ENCODE results near the gene CSNK1G3.

Gene CSNK1G3

DNA sequence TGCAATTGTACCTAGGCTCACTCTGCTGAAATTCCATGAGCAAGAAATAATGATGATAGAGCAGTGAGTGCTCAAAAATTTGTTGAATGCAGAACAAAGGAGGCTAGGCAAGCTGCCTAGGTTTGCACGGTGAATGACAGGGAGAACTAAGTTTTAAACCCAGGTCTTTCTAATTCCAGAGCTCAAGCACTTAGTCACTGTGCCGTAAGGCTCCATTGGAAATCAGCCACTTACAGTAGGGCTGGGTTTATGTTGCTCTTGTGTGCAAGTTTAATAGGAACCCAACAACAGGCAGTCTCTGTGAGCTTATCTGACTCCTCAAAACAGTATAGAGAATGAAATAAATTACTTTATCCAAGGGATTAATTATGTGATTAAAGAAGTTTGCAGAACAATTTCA lies 147.0 kb downstream of the CSNK1G3 start:
- POLR2A ChIA-PET, result no interaction called here
- H3K27me3 ChIP-seq (replicated peaks in 2 of 5; ENCODE audit: control insufficient read depth in 4 of 5, insufficient read depth in 5 of 5, low read length in 4 of 5), result no peaks in the 10 kb centered on the region
- peaks cover 0 to 3% (median 0%) of the 10 kb centered on the region in 4 experiments for H3K4me1 ChIP-seq (ENCODE audit: control extremely low read depth in 1 of 4, control insufficient read depth in 4 of 4, insufficient read depth in 4 of 4, low read length in 3 of 4)
- no peak for DNase-seq
- CTCF ChIA-PET, result no interaction called here
- H3K27ac ChIP-seq (ENCODE audit: insufficient read depth in 1 of 2, low read depth in 1 of 2, low read length in 2 of 2, poor library complexity in 1 of 2, severe bottlenecking in 2 of 2), result no peak overlapping the region
- no peaks in the 10 kb centered on the region for H3K36me3 ChIP-seq (ENCODE audit: control insufficient read depth in 4 of 4, insufficient read depth in 4 of 4, low read length in 3 of 4)
- no peak overlapping the region for H3K4me3 ChIP-seq (ENCODE audit: control insufficient read depth in 1 of 7, extremely low read depth in 1 of 7, insufficient read depth in 4 of 7, low read depth in 2 of 7, low read length in 6 of 7)
- H3K9me3 ChIP-seq (ENCODE audit: control extremely low read depth in 1 of 5, control insufficient read depth in 4 of 5, insufficient read depth in 2 of 5, low read depth in 1 of 5, low read length in 4 of 5), result peaks cover 0 to 4% (median 2%) of the 10 kb centered on the region in 5 experiments
- no CpG with 5 or more reads among the region's 2 CpGs for WGBS (ENCODE audit: insufficient coverage)

DNA sequence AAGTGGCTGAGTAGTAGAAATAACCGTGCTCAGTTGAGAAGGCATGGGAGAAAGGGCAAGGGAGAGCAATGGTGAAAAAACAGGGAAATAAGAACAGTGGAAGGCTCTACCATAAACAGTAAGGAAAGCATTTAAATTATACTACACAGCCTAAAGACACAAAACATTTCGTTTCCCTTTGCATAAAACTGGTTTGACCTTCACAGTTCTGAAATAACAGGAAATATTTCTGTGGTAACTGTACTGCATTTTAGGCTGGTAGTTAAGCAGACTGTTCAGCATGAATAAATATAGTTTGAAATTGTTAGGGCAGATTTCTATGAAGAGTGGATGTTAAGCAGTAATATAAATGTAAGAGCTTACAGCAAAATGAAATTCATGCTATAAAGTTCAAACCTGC lies 147.5 kb downstream of the CSNK1G3 start:
- Histone ChIP-seq H3K27ac (ENCODE audit: insufficient read depth in 1 of 2, low read depth in 1 of 2, low read length in 2 of 2, poor library complexity in 1 of 2, severe bottlenecking in 2 of 2) (no peak overlapping the region), H3K4me1 (ENCODE audit: control extremely low read depth in 1 of 4, control insufficient read depth in 4 of 4, insufficient read depth in 4 of 4, low read length in 3 of 4) (peaks cover 0 to 3% (median 0%) of the 10 kb centered on the region in 4 experiments), H3K36me3 (ENCODE audit: control insufficient read depth in 4 of 4, insufficient read depth in 4 of 4, low read length in 3 of 4) (no peaks in the 10 kb centered on the region), H3K9me3 (ENCODE audit: control extremely low read depth in 1 of 5, control insufficient read depth in 4 of 5, insufficient read depth in 2 of 5, low read depth in 1 of 5, low read length in 4 of 5) (peaks cover 0 to 5% (median 3%) of the 10 kb centered on the region in 5 experiments), H3K4me3 (ENCODE audit: control insufficient read depth in 1 of 7, extremely low read depth in 1 of 7, insufficient read depth in 4 of 7, low read depth in 2 of 7, low read length in 6 of 7) (no peak overlapping the region), H3K27me3 (replicated peaks in 2 of 5; ENCODE audit: control insufficient read depth in 4 of 5, insufficient read depth in 5 of 5, low read length in 4 of 5) (no peaks in the 10 kb centered on the region)
- WGBS (ENCODE audit: insufficient coverage), result no CpG with 5 or more reads among the region's 2 CpGs
- CTCF ChIA-PET, result no interaction called here
- POLR2A ChIA-PET, result no interaction called here
- no peak for DNase-seq

DNA sequence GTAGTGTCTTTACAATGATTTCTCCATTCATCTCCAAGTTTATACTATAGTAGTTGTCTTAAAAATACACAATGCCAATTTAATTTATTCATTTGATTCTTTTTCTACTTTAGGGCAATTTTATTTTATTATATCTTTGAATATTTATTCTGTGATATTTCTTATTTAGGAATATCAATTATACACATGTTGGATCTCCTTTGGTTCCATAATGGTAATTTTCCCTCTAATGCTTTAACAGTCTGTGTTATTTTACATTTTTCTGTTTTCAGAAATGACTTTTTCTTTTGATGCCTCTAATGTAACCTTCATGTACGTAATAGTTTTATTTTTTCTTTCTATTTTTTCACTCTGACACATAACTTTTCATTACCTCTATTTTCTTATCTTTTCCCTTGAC lies 153.0 kb downstream of the CSNK1G3 start:
- WGBS (ENCODE audit: insufficient coverage), result 100% methylated on average over 1 of the region's 1 CpG
- no peaks in the 10 kb centered on the region for H3K4me1 ChIP-seq (ENCODE audit: control extremely low read depth in 1 of 4, control insufficient read depth in 4 of 4, insufficient read depth in 4 of 4, low read length in 3 of 4)
- H3K27me3 ChIP-seq (replicated peaks in 2 of 5; ENCODE audit: control insufficient read depth in 4 of 5, insufficient read depth in 5 of 5, low read length in 4 of 5), result no peaks in the 10 kb centered on the region
- POLR2A ChIA-PET, result no interaction called here
- no peaks in the 10 kb centered on the region for H3K36me3 ChIP-seq (ENCODE audit: control insufficient read depth in 4 of 4, insufficient read depth in 4 of 4, low read length in 3 of 4)
- H3K4me3 ChIP-seq (ENCODE audit: control insufficient read depth in 1 of 7, extremely low read depth in 1 of 7, insufficient read depth in 4 of 7, low read depth in 2 of 7, low read length in 6 of 7), result no peak overlapping the region
- no peak overlapping the region for H3K27ac ChIP-seq (ENCODE audit: insufficient read depth in 1 of 2, low read depth in 1 of 2, low read length in 2 of 2, poor library complexity in 1 of 2, severe bottlenecking in 2 of 2)
- no peak for DNase-seq
- H3K9me3 ChIP-seq (ENCODE audit: control extremely low read depth in 1 of 5, control insufficient read depth in 4 of 5, insufficient read depth in 2 of 5, low read depth in 1 of 5, low read length in 4 of 5), result peaks cover 0 to 15% (median 6%) of the 10 kb centered on the region in 5 experiments
- CTCF ChIA-PET, result no interaction called here

DNA sequence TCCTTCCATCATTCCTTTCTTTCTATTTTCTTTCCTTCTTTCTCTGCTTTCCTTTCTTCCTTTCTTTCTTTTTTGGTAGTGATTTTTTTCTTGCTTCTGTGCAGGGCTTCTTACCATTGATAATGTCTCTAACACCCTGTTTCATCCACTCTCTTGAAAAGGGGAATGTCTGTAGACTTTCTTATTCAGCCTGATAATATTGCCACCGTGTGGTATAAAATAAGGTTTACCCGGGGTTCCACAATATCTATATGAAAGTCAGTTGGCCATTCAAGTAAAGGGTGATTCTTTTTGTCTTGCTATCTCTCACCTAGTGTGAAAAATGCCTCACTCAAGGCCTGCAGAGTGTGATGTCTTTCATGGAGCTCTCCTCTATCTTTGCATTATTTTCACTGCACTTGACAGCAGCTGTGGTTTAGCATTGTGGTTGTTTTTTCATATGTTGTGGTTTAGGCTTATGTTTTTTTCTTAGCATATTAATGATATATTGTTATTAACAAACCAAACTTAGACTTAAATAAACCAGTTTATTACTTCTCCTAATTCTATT lies 153.9 kb downstream of the CSNK1G3 start:
- no peak for DNase-seq
- ChIA-PET CTCF (no interaction called here), POLR2A (no interaction called here)
- no peak overlapping the region for H3K27ac ChIP-seq (ENCODE audit: insufficient read depth in 1 of 2, low read depth in 1 of 2, low read length in 2 of 2, poor library complexity in 1 of 2, severe bottlenecking in 2 of 2)
- peaks cover 0 to 15% (median 6%) of the 10 kb centered on the region in 5 experiments for H3K9me3 ChIP-seq (ENCODE audit: control extremely low read depth in 1 of 5, control insufficient read depth in 4 of 5, insufficient read depth in 2 of 5, low read depth in 1 of 5, low read length in 4 of 5)
- no peaks in the 10 kb centered on the region for H3K4me1 ChIP-seq (ENCODE audit: control extremely low read depth in 1 of 4, control insufficient read depth in 4 of 4, insufficient read depth in 4 of 4, low read length in 3 of 4)
- H3K36me3 ChIP-seq (ENCODE audit: control insufficient read depth in 4 of 4, insufficient read depth in 4 of 4, low read length in 3 of 4), result no peaks in the 10 kb centered on the region
- H3K27me3 ChIP-seq (replicated peaks in 2 of 5; ENCODE audit: control insufficient read depth in 4 of 5, insufficient read depth in 5 of 5, low read length in 4 of 5), result no peaks in the 10 kb centered on the region
- no peak overlapping the region for H3K4me3 ChIP-seq (ENCODE audit: control insufficient read depth in 1 of 7, extremely low read depth in 1 of 7, insufficient read depth in 4 of 7, low read depth in 2 of 7, low read length in 6 of 7)
- 86% methylated on average over 1 of the region's 2 CpGs for WGBS (ENCODE audit: insufficient coverage)
